HG03139 (cell line): ENCODE measurements around the gene NSDHL.
"Not testable (repeated sequence)": the region's sequence is repeated elsewhere in the genome, so short reads cannot be mapped to it uniquely, and the experiment has no call there.

ENCODE experiments used
- ATAC-seq: cut with Tn5 transposase; IDR thresholded peaks from one replicate; pipeline ENCODE4 v1.9.1; 2021; ENCODE audit not compliant: unreplicated experiment

The NSDHL gene

DNA sequence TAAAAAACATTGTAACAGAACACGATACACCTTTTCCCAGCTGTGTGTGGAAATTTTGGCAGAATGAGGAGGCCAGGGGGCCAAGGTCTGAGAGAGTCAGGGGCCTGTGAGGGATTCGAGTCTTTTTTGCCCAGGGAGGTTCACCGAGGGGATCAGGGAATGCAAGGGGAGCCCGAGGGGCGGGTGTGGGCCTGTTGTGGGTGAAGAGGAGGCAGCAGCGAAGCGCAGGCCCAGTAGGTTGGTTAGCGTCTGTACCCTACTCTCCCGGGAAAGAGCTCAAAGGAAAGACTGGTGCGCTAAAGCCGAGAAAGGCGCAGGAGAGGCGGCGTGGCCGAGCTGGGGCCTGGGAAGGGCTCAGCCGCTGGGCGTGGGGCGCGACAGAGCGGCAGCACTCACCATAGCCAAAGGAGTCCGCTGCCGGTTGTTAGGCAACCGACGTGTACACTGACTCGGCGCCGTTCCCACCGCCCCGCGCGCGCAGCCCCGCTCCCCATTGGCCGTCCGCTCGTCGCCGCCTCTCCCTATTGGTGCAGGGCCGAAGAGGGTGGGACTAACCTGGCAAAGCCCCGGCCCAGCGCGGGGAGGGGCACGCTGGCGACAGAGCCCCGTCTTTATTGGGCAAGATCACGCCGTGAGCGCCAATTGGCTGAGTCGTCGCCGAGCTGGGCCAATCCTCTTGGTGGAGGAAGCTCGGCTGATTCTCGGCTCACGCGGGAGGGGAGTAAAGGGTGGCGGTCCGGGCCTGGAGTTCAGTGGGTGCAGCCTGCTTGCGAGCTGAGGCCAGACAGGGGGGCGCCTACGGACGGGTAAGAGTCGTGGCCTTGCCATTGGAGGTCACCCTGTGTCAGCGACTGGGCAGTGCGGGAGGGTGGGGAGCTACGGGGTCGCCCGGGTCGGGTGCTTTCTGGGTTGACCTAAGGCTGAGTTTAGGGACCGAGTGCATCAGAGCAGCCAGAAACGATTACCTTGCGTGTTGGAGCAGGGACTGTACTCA is at the start of gene NSDHL, which contains the start of gene CETN2:
Gene NSDHL (plus strand): TSS at position 752 of the 994 bp plus-strand sequence. CDS start 15,262 bp downstream, outside the sequence.
Gene CETN2 (minus strand): TSS at position 446 of the 994 bp plus-strand sequence. CDS start 47 bp downstream, at position 399.
- ATAC-seq, result peak; percentile 99

DNA sequence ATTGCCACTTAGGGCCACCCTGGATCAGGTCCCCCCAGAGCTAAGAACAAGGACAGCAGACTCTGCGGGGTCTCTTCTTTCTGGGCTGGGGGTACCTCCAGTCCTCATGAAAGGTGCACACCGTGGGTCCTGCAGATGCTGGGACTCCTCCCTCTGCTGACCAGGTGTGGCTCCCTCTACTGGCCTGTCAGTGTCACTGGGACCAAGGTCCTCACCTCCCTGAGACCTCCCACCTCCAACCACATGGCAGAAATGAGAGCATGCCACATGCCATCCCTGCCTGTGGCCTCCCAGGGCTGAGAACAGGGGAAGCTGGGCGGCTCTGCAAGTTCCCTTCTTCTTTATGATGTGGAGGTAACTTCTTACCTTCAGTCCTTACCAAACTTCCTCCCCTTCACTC is 43.8 kb upstream of the NSDHL start:
- peak; percentile 84 for ATAC-seq

DNA sequence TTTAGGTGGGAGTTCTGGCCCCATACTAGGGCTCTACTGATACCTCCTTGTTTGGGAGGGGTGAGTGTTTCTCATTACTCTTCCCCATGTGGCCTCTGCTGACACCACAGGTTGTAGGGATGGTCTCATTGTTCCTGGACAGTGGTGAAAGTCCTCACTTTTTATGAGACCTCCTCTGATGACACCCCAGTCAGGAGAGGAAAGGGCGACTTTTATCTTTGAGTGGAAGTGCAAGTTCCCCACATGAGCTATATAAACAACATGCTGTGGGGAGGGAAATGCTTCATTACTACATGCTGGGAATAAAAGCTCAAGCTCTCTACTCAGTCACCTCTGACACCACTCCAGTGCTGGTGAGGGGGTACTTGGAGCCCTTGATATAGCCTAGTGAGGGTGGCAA is 31.9 kb upstream of the NSDHL start:
- ATAC-seq, result no peak

DNA sequence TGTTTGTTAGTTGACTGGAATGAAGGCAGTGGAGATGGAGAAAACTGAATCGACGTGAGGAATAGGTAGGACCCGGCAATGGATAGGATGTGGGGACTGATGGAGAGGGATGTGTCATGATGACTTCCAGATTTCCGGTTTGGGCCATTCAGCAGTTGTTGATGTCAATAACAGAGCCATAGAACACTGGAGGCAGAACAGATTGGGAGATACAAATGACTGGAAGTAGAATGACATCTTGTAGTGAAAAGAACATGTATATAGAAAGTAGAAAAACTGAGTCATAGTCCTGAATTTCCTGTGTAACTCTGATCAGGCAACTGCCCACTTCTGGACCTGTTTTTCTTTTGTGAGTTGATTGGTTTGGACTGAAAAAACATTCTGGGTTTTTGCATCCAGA is 24.8 kb upstream of the NSDHL start:
- no peak for ATAC-seq

- no peak for ATAC-seq
Observed at GRCh38 chrX:152810403-152810802, 20.5 kb upstream of the NSDHL start.

- no peak for ATAC-seq
Observed at GRCh38 chrX:152813206-152813605, 17.7 kb upstream of the NSDHL start.

DNA sequence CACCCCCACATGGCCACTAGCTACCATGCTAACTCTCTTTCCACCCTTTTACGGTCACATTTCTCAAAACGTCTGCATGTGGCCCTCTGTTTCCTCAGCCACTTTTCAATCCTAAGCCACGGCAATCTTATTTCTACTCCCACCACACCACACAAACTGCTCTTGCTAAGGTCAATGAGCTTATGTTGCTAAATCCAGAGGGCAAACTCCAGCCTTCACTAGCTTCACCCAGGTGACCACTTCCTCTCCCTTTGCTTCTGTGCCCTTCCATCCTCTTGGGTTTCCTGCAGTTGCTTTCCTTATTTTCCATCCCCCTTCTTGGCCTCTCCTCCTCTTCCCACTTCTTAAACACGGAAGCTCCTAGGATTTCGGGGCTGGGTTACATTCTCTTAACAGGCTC is 16.8 kb upstream of the NSDHL start:
- ATAC-seq, result no peak

- no peak for ATAC-seq
Observed at GRCh38 chrX:152817078-152817764, 13.6 kb upstream of the NSDHL start.

DNA sequence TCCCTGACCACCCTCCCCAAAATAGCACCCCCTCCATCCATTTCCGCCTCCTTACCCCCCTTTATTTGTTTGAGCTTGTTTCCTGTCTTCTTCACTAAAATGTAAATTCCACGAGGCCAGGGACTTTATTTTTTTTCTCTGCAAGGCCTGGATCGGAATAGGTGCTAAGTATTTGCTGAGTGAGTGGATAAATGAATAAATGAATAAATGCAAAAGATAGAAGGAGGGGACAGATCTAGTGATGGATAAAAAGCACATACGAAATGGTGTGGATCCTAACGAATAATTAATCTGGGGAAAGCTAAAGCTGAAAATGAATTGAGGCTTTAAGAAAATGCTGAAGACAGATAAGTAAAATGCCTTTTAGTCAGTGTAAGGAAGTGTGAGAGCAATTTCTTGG is 12.5 kb upstream of the NSDHL start:
- no peak for ATAC-seq

- no peak for ATAC-seq
Observed at GRCh38 chrX:152819266-152819665, 11.6 kb upstream of the NSDHL start.

DNA sequence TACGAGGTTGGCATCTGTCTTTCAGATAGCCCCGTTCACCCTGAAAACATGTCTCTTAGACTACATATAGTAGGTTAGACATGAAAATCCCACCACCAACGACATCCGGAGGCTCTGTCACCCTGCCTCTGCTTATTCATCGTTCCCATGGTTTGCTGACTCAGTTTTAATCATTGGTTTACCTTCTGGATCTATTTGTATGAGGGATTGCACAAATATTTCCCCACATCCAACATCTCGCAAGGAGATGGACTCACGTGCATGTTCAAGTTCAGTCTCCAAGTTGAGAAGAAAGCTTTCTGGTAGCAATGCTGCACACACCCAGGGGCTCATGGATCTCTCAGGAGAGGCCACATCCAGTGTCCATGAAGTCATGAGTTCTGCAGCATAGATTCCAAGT is 11.1 kb upstream of the NSDHL start:
- ATAC-seq, result no peak

DNA sequence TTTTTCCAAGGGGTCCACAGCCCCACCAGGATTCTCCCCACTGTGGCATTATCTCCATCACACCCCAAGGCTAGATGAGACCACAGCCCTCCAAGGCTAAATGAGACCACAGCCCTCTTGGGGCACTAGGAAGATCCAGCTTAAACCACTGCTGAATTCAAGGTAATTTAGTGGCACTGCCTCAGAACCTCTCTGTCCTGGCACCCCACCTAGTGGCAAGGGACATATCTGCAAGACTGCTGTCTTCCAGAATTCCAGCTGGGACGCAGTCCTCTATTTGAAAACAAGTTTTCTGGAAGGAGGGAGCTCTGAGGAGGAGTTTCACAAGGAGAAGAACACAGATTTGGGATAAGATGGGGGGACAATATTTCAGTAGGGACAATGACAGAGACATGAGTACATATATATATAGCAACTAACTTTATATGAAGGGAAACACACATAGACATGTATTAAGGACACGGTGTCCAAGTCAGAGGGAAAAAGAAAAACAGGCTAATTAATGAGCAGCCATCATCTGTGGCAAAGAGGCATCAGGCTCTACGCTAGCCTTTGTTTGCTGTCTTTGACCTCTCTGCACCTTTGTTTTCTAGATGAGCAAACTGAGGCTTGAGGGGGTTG is 9.6 kb upstream of the NSDHL start:
- ATAC-seq, result no peak

GRCh38 chrX:152822383-152823086 is 8.3 kb upstream of the NSDHL start:
- no peak for ATAC-seq

DNA sequence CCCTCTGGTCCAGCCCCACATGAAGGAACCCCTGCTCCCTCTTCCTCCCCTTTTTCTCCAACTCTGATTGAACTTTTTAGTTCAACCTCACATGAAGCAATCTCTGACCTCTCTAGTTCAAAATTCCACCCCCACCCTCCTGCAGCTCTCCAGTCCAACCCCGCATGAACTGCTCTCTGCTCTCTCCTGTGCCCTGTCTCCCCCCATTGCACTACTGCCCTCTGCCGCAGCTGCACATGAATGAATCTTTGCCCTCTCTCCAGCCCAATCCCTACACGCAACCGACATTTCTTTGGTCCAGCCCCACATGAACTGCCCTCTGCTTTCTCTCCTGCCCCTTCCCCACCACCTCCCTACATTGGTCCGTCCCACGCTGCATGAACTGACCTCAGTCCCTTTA is 7.2 kb upstream of the NSDHL start:
- ATAC-seq, result no peak

DNA sequence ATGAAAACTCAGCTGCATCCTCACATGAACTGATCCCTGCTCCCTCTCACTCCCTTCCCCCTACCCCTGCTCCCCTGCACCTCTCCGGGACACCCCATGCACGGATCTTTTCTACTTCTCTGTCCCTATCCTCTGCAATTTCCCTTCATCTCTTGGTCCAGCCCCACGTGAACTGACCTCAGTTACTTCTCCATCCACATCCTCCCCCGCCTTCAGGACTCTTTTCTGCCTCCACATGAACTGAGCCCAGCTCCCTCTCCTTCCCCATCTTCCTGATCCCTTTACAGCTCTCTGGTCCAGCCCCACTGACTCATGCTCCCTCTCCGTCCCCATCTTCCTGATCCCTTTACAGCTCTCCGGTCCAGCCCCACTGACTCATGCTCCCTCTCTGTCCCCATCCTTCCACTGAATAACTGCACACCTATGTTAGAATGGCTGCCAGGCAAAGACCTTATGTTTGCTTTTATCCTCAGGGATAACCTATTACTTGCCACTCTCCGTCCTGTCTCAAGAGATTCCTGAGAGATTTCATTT is 6.0 kb upstream of the NSDHL start:
- no peak for ATAC-seq

DNA sequence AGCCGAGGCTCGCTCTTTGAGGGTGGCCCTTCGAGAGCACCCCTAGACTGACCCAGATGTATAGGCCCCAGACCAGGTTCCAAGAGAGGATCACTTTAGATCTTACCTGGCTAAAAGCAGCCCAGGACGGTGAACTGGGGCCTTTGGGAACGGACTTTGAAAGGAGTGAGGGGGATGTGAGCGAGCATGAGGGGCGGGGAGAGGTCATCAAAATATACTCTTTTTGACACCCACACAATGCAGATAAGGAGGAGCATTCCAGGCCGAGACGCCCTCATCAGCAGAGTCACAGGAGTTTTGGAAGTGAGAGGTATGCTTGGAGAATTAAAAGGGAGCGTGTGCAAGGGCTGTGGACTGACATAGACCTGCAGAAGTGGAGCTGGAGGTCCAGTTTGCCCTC is 528 bp downstream of the NSDHL start:
- ATAC-seq, result no peak

- no peak for ATAC-seq
Observed at GRCh38 chrX:152832520-152832919, 1.7 kb downstream of the NSDHL start.

GRCh38 chrX:152833378-152833777 is 2.5 kb downstream of the NSDHL start:
- no peak for ATAC-seq

- ATAC-seq, result not testable (repeated sequence)
Observed at GRCh38 chrX:152835470-152835869, 4.6 kb downstream of the NSDHL start.

GRCh38 chrX:152842772-152843338 is 12.0 kb downstream of the NSDHL start:
- no peak for ATAC-seq
